Fibroblast of lung (primary cell): ENCODE data around the gene RPS6KA2. TPM values are rescaled to one million over a fixed set of nuclear protein-coding genes. Genes with fewer than 3 reads are reported as not detected.

ENCODE experiments used
- DNase-seq, 2 donors: peaks; one replicate each; pipeline versions ENCODE4 v3.0.0 to v3.0.0-alpha.2; 2010; ENCODE audit warnings: low read depth in 2 of 2
- H2AFZ ChIP-seq: 2 replicates; pipeline ENCODE4 v1.5.1; 2012; ENCODE audit warnings: low read length, control low read depth, inconsistent platforms
- H3K27ac ChIP-seq: 2 replicates; pipeline ENCODE4 v1.5.1; 2011; ENCODE audit warnings: low read length, control low read depth; ENCODE audit not compliant: insufficient read depth
- H3K27me3 ChIP-seq: 2 replicates; pipeline ENCODE4 v1.5.1; 2011; ENCODE audit warnings: mild to moderate bottlenecking, low read length; ENCODE audit not compliant: control insufficient read depth, insufficient read depth
- H3K36me3 ChIP-seq: 2 replicates; pipeline ENCODE4 v1.5.1; 2011; ENCODE audit warnings: low read length; ENCODE audit not compliant: control insufficient read depth, insufficient read depth
- H3K4me1 ChIP-seq: 2 replicates; pipeline ENCODE4 v1.5.1; 2011; ENCODE audit warnings: low read length; ENCODE audit not compliant: control insufficient read depth, insufficient read depth; ENCODE audit errors: extremely low read depth
- H3K4me2 ChIP-seq: 2 replicates; pipeline ENCODE4 v1.5.1; 2011; ENCODE audit warnings: low read length, control low read depth; ENCODE audit not compliant: insufficient read depth; ENCODE audit errors: extremely low read depth
- H3K4me3 ChIP-seq, 4 experiments: fragments of 200-600 bp in 1 of 4; sonication (generic) in 1 of 4; replicated peaks in 1 of 4; 2 replicates each; pipeline ENCODE4 v1.5.1; 2011 to 2016; ENCODE audit warnings: low read length in 4 of 4, low read depth in 3 of 4, mild to moderate bottlenecking in 3 of 4, control low read depth in 2 of 4, inconsistent platforms in 1 of 4, mixed read lengths in 1 of 4; ENCODE audit not compliant: insufficient read depth in 1 of 4; ENCODE audit errors: control extremely low read depth in 1 of 4
- H3K79me2 ChIP-seq: 2 replicates; pipeline ENCODE4 v1.5.1; 2012; ENCODE audit warnings: mild to moderate bottlenecking, low read length, inconsistent platforms; ENCODE audit not compliant: control insufficient read depth, insufficient read depth
- H3K9ac ChIP-seq: 2 replicates; pipeline ENCODE4 v1.5.1; 2011; ENCODE audit warnings: mild to moderate bottlenecking, low read length, control low read depth; ENCODE audit not compliant: insufficient read depth
- H3K9me3 ChIP-seq: 2 replicates; pipeline ENCODE4 v1.5.1; 2012; ENCODE audit warnings: low read depth, low read length; ENCODE audit not compliant: control insufficient read depth, insufficient read depth
- H4K20me1 ChIP-seq: 2 replicates; pipeline ENCODE4 v1.5.1; 2011; ENCODE audit warnings: low read length; ENCODE audit not compliant: control insufficient read depth, insufficient read depth; ENCODE audit errors: extremely low read depth
- CTCF ChIP-seq, 2 donors: IDR thresholded peaks in 1 of 2; conservative IDR thresholded peaks in 1 of 2; 1 replicate in 1 of 2; 2 replicates in 1 of 2; pipeline ENCODE4 v1.5.1; 2011 to 2012; ENCODE audit warnings: low read length in 2 of 2, control low read depth in 1 of 2, inconsistent platforms in 1 of 2, low read depth in 1 of 2, mild to moderate bottlenecking in 1 of 2
- EZH2 ChIP-seq: IDR thresholded peaks from 2 replicates; pipeline ENCODE4 v1.5.1; 2012; ENCODE audit warnings: low read length, control low read depth, mild to moderate bottlenecking; ENCODE audit errors: missing control alignments
- polyA plus RNA-seq, 2 donors: library from polyadenylated mRNA; depleted of rRNA in 1 of 2; stranded (reverse) in 1 of 2; unstranded in 1 of 2; fragments of >200 nt; gene quantifications; 2 replicates each; pipeline ENCODE4 v1.2.1, GENCODE V29; 2011 to 2012; ENCODE audit warnings: missing spikeins in 1 of 2
- total RNA-seq: library from RNA; depleted of rRNA; stranded (reverse); fragments of >200 nt; gene quantifications from 2 replicates; pipeline ENCODE4 v1.2.1, GENCODE V29; 2014

Gene RPS6KA2
- total and polyA plus RNA-seq, 2 donors (not counting 1 experiment from before 2014, with no cell fraction given) = 66.8 to 116 TPM

- no peak overlapping the region for H3K9ac ChIP-seq
- no peak overlapping the region for H3K4me2 ChIP-seq
- no peaks in the 10 kb centered on the region for H3K36me3 ChIP-seq
- H3K27ac ChIP-seq = no peak overlapping the region
- no peaks in the 10 kb centered on the region for H3K4me1 ChIP-seq
- H3K27me3 ChIP-seq = no peaks in the 10 kb centered on the region
- H4K20me1 ChIP-seq = no peaks in the 10 kb centered on the region
- TF ChIP-seq CTCF (conservative IDR thresholded peaks at IDR 0.05 in 1 of 2, IDR thresholded peaks at IDR 0.05 in 1 of 2; ENCODE audit: low read depth in 1 of 2, low read length in 2 of 2) (peak in 1 of 2 donors; percentile 26), EZH2 (no peak)
- no peaks in the 10 kb centered on the region for H3K79me2 ChIP-seq
- no peak overlapping the region for H2AFZ ChIP-seq
- peak; percentile 8 to 51 for DNase-seq
- no peaks in the 10 kb centered on the region for H3K9me3 ChIP-seq
- H3K4me3 ChIP-seq = no peak overlapping the region
These were observed 170.5 kb downstream of the RPS6KA2 start for GRCh38 chr6:166456395-166457156.

GRCh38 chr6:166454692-166455515 is 172.1 kb downstream of the RPS6KA2 start:
- Histone ChIP-seq H3K36me3 (peaks cover 1% of the 10 kb centered on the region), H3K4me2 (no peak overlapping the region), H3K4me3 (no peak overlapping the region), H3K79me2 (no peaks in the 10 kb centered on the region), H3K9me3 (no peaks in the 10 kb centered on the region), H3K4me1 (no peaks in the 10 kb centered on the region), H4K20me1 (no peaks in the 10 kb centered on the region), H3K27ac (no peak overlapping the region), H2AFZ (no peak overlapping the region), H3K9ac (no peak overlapping the region), H3K27me3 (no peaks in the 10 kb centered on the region)
- TF ChIP-seq EZH2 = no peak
- DNase-seq = no peak

- Histone ChIP-seq H3K27ac (no peak overlapping the region), H3K27me3 (no peaks in the 10 kb centered on the region), H4K20me1 (no peaks in the 10 kb centered on the region), H3K4me3 (no peak overlapping the region), H2AFZ (no peak overlapping the region), H3K4me1 (no peaks in the 10 kb centered on the region), H3K79me2 (no peaks in the 10 kb centered on the region), H3K9me3 (no peaks in the 10 kb centered on the region), H3K4me2 (no peak overlapping the region), H3K9ac (no peak overlapping the region), H3K36me3 (peaks cover 4% of the 10 kb centered on the region)
- no peak for DNase-seq
- TF ChIP-seq EZH2 = no peak
- no peak for TF ChIP-seq CTCF (conservative IDR thresholded peaks at IDR 0.05 in 1 of 2, IDR thresholded peaks at IDR 0.05 in 1 of 2; ENCODE audit: low read depth in 1 of 2, low read length in 2 of 2)
These were observed 173.4 kb downstream of the RPS6KA2 start for GRCh38 chr6:166453651-166454050.
